HG03159 (cell line): ENCODE results near the gene LAIR1.
"Not testable (repeated sequence)": the region's sequence is repeated elsewhere in the genome, so short reads cannot be mapped to it uniquely, and the experiment has no call there.

Experiments
- ATAC-seq: cut with Tn5 transposase; IDR thresholded peaks from one replicate; pipeline ENCODE4 v1.9.1; 2021; ENCODE audit warnings: mild to moderate bottlenecking, moderate library complexity; ENCODE audit not compliant: unreplicated experiment

The LAIR1 gene, protein sequence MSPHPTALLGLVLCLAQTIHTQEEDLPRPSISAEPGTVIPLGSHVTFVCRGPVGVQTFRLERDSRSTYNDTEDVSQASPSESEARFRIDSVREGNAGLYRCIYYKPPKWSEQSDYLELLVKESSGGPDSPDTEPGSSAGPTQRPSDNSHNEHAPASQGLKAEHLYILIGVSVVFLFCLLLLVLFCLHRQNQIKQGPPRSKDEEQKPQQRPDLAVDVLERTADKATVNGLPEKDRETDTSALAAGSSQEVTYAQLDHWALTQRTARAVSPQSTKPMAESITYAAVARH

GRCh38 chr19:54364775-54365257, at the start of gene LAIR1:
TSS of gene LAIR1 (minus strand) at chr19:54364931. CDS start at chr19:54364804, 127 bp downstream.
- ATAC-seq = no peak

GRCh38 chr19:54414156-54414555, 49.4 kb upstream of the LAIR1 start:
- no peak for ATAC-seq

DNA sequence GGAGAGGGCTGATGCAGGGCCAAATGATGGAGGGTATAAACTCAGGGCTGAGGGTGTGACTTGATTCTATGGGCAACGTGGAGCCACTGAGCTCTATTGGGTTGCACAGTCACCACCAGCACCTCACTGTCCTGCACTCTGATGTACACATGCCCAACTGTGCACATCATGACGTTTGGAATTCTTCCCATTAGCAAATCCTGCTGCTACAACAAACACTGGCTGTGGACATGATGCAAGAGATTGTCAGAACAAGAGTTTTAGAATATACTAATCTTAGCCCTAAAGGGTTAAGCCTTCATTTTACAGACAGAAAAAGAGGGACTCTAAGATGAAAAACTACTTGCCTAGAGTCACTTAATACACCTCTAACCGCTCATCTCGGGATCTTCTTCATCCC, 48.1 kb upstream of the LAIR1 start:
- no peak for ATAC-seq

DNA sequence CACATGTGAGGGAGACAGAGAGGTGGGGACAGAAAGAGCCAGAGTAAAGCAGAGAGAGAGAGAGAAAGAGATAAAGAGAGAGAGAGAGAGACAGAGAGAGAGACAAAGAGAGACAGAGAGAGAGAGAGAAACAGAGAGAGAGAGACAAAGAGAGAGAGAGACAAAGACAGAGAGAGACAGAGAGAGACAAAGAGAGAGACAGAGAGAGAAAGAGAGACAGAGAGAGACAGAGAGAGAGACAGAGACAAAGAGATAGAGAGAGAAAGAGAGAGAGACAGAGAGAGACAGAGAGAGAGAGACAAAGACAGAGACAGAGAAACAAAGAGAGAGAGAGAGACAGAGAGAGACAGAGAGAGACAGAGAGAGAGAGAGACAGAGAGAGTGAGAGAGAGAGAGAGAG, 46.3 kb upstream of the LAIR1 start:
- ATAC-seq = no peak

GRCh38 chr19:54408456-54409026, 43.8 kb upstream of the LAIR1 start:
- no peak for ATAC-seq

GRCh38 chr19:54407780-54408179, 43.0 kb upstream of the LAIR1 start:
- no peak for ATAC-seq

DNA sequence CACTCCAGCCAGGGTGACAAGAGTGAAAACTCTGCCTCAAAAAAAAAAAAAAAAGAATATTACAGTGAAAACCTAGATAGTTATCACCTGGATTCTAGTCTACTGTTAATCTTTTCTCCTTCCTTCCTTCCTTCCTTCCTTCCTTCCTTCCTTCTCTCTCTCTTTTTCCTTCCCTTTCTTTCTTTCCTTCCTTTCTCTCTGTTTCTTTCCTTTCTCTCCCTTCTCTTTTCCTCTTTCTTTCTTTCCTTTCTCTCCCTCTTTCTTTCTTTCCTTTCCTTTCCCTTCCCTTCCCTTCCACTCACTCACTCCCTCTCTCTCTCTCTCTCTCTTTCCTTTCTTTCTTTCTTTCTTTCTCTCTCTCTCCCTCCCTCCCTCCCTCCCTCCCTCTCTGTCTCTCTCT, 40.9 kb upstream of the LAIR1 start:
- no peak for ATAC-seq

GRCh38 chr19:54403054-54403453, 38.3 kb upstream of the LAIR1 start:
- ATAC-seq = no peak

GRCh38 chr19:54400913-54401312, 36.2 kb upstream of the LAIR1 start:
- no peak for ATAC-seq

GRCh38 chr19:54399189-54399588, 34.5 kb upstream of the LAIR1 start:
- no peak for ATAC-seq

DNA sequence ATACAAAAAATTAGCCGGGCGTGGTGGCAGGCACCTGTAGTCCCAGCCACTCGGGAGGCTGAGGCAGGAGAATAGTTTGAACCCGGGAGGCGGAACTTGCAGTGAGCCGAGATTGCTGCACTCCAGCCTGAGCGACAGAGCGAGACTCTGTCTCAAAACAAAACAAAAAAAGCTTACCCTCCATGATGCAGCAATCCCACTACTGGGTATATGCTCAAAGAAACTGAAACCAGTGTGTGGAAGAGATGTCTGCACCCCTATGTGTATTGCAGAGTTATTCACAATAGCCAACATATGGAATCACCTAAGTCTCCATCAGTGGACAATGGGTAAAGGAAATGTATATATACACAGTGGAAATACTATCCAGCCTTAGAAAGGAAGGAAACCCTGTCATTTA, 31.0 kb upstream of the LAIR1 start:
- ATAC-seq = no peak

DNA sequence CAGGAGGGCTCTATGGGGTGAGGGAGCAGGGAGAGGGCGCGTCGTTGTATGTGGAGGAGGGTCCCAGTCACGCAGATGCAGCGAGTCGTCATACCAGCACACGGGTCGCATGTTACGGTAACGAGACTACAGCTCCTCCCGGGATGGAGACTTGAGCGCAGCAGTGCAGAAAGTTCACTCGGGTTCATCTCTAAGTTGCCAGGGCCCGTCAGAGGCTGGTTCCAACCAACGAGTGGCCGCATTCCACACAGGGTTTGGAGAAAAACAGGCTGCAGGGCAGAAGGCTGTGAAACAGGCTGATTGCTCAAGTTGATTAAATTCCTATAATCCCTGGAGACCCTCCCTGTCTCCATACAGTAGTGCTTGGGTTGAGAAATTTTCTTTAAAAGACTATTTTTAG, 28.6 kb upstream of the LAIR1 start:
- ATAC-seq = no peak

DNA sequence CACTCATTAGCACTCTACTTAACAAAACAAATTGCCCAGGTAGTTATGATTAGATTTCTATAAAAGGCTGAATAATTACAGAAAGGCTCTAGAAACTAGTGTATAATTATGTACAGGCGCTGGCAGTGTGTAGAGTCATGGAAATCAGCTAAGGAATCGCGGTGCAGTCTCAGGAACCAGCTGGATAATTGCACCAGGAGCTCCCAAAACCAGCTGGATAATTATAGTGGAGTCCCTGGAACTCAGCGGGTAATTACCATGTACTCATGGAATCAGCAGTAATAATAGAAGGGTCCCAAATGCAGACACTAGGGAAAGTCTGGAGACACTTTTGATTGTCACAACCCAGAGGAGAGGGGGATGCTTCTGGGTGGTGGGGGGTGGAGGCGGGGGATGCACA, 27.4 kb upstream of the LAIR1 start:
- ATAC-seq = no peak

DNA sequence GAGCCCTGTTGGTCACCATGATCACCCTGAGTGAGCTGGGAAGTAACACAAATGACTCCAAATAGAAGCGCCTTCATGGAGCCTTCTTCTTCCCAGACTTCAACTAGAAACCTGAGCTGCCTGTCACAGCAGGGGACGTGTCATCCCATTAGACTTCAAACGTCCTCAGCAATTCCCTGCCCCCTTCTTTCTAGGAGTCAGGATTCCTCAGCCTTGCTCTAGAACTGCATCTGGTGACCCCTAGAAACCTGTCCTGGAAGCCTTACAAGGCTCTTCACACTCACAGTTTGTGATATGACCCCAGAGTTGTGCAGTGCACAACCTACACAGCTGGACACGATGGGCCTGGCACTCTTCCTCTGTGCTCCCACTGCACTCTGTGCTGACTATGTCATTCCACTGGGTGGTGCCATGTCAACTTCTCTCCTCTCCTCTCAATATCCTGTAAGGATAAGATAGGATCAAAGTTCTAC, 26.9 kb upstream of the LAIR1 start:
- ATAC-seq = no peak

GRCh38 chr19:54390942-54391577, 26.3 kb upstream of the LAIR1 start:
- ATAC-seq = no peak

DNA sequence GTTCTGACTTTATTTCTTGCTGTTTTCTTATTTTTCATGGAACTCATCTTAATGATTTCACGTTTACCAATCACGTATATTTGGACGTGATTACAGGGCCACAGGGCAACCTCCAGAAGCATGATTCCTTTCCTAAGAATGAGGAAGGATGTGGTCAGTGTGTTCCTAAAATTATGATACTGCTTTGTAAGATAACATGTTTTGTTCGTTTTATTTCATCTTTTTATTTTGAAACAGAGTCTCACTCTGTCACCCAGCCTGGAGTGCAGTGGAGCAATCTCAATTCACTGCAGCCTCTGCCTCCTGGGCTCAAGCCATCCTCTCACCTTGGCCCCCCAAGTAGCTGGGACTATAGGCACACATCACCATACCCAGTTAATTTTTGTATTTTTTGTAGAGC, 24.8 kb upstream of the LAIR1 start:
- no peak for ATAC-seq

GRCh38 chr19:54388802-54389139, 24.0 kb upstream of the LAIR1 start:
- ATAC-seq = no peak

DNA sequence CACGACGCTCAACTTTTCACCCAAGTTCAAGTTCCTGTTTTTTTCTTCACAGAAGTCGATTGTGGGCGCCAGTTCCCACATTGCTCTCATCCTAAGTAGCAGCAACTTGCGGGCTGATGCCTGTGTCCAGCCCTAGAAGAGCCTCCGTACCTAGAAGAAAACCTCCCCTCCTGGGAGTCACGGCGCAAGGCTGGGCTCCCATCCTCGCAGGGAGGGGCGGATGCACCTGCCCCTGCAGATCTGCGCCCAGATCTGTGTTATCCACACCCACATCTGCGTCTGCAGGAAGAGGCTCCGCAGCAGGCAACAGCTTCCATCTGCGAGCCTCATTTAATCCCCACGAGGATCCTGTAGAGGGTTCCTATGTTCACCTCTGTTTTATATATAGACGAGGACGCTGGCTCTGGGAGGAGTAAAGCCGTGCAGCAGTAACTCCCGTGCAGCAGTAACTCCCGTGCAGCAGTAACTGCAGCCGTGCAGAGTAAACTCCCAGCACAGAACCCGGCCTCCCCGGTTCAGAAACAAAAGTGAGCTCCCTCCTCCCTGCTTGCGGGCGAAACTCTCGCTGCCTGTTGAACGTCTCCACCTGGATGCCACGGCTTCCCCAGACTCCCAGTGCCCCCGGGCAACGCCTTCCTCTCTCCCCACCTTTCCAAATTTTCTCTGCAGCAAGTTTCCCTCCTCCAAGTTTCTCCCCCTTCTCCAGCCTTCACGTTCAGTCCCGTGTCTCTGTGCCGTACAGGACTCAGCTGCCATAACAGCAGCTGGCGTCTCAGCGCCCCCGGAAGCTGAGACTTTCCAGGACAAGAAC, 23.5 kb upstream of the LAIR1 start:
- ATAC-seq = no peak

DNA sequence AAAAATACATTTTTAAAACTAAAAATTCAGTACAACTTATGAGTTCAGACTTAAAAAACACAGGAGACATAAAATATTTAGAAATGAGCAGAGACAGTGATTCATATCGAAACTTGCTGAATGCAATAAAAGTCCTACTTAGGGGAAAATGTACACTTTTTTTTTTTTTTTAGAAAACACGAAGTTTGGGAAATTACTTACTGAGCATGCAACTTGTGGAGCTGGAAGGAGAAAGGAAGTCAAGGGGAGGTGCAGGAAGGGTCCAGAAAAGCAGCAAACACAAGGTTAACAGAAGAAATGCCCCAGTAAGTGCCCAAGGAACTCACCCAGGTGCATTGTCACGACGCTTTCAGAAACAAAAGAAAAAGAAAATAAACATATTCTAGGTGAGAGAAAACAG, 18.6 kb upstream of the LAIR1 start:
- no peak for ATAC-seq

DNA sequence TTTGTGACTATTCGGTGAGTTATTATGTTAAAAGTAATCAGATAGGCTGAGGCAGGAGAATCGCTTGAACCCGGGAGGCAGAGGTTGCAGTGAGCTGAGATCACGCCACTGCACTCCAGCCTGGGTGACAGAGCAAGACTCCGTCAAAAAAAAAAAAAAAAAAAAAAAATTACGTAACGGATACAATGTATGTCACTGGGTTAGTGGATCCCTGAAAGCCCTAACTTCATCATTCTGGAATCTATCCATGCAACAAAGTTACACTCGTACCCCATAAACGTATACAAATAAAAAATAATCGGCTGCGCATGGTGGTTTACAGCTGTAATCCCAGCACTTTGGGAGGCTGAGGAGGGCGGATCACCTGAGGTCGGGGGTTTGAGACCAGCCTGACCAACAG, 17.3 kb upstream of the LAIR1 start:
- ATAC-seq = not testable (repeated sequence)

DNA sequence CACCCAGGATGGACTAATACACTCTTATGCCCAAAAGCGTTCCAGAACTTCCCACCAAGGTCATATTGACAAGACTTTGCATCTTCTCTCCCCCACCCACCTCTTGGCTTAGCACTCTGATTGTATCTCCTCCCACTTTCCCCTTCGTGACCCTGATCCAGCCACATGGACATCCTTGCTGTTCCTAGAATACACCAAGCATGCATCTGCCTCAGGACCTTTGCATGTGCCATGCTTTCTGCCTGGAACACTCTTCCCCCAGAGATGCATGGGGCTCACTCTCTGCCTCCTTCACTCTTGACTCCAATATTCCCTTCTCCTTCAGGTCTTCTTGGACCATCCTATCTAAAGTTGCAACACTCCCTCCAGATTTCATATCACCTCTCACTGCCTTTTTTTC, 16.2 kb upstream of the LAIR1 start:
- no peak for ATAC-seq
